HUES48 (cell line): ENCODE measurements around the gene DOCK9.

Experiments used
- H3K27ac ChIP-seq: one replicate; pipeline ENCODE4 v1.7.0; 2013; ENCODE audit warnings: low read depth, low read length, inconsistent platforms
- H3K27me3 ChIP-seq: 2 replicates; pipeline ENCODE4 v1.6.1; 2013; ENCODE audit warnings: mild to moderate bottlenecking, low read length; ENCODE audit not compliant: control insufficient read depth, insufficient read depth
- H3K36me3 ChIP-seq: 2 replicates; pipeline ENCODE4 v1.6.1; 2013; ENCODE audit warnings: low read length; ENCODE audit not compliant: control insufficient read depth, insufficient read depth
- H3K4me1 ChIP-seq: 2 replicates; pipeline ENCODE4 v1.6.1; 2013; ENCODE audit warnings: mild to moderate bottlenecking, low read length; ENCODE audit not compliant: control insufficient read depth, insufficient read depth
- H3K4me3 ChIP-seq: 2 replicates; pipeline ENCODE4 v1.5.1; 2013; ENCODE audit warnings: mild to moderate bottlenecking, low read depth, low read length
- H3K9ac ChIP-seq: 2 replicates; pipeline ENCODE4 v1.6.1; 2013; ENCODE audit warnings: mild to moderate bottlenecking, low read depth, low read length, moderate library complexity
- H3K9me3 ChIP-seq: 2 replicates; pipeline ENCODE4 v1.6.1; 2013; ENCODE audit warnings: low read length; ENCODE audit not compliant: control insufficient read depth, insufficient read depth

Gene DOCK9

GRCh38 chr13:99007414-99007986 lies 29.6 kb upstream of the DOCK9 start:
- Histone ChIP-seq H3K9ac (no peak overlapping the region), H3K27me3 (no peaks in the 10 kb centered on the region), H3K36me3 (no peaks in the 10 kb centered on the region), H3K9me3 (no peaks in the 10 kb centered on the region), H3K4me1 (no peaks in the 10 kb centered on the region), H3K4me3 (no peak overlapping the region), H3K27ac (no peak overlapping the region)

- Histone ChIP-seq H3K9me3 (no peaks in the 10 kb centered on the region), H3K4me1 (0 out of 2 replicates have a peak, but pooled peaks cover 1% of the 10 kb centered on the region), H3K27ac (no peak overlapping the region), H3K27me3 (no peaks in the 10 kb centered on the region), H3K9ac (no peak overlapping the region), H3K36me3 (no peaks in the 10 kb centered on the region), H3K4me3 (no peak overlapping the region)
Measured at GRCh38 chr13:99005609-99006008, 27.7 kb upstream of the DOCK9 start.

- Histone ChIP-seq H3K27me3 (no peaks in the 10 kb centered on the region), H3K9ac (no peak overlapping the region), H3K4me1 (peaks cover 7% of the 10 kb centered on the region), H3K9me3 (no peaks in the 10 kb centered on the region), H3K27ac (no peak overlapping the region), H3K4me3 (no peak overlapping the region), H3K36me3 (no peaks in the 10 kb centered on the region)
Measured at GRCh38 chr13:99004978-99005377, 27.1 kb upstream of the DOCK9 start.

GRCh38 chr13:99003851-99004471 lies 26.1 kb upstream of the DOCK9 start:
- H3K9me3 ChIP-seq: no peaks in the 10 kb centered on the region
- H3K4me3 ChIP-seq: no peak overlapping the region
- H3K36me3 ChIP-seq: no peaks in the 10 kb centered on the region
- H3K9ac ChIP-seq: no peak overlapping the region
- H3K27me3 ChIP-seq: no peaks in the 10 kb centered on the region
- H3K27ac ChIP-seq: no peak overlapping the region
- H3K4me1 ChIP-seq: peaks cover 8% of the 10 kb centered on the region

GRCh38 chr13:99003186-99003585 lies 25.3 kb upstream of the DOCK9 start:
- Histone ChIP-seq H3K4me3 (no peak overlapping the region), H3K27ac (no peak overlapping the region), H3K9ac (no peak overlapping the region), H3K27me3 (no peaks in the 10 kb centered on the region), H3K36me3 (no peaks in the 10 kb centered on the region), H3K4me1 (peaks cover 8% of the 10 kb centered on the region), H3K9me3 (no peaks in the 10 kb centered on the region)

GRCh38 chr13:99002172-99002710 lies 24.4 kb upstream of the DOCK9 start:
- no peak overlapping the region for H3K4me3 ChIP-seq
- H3K9ac ChIP-seq: no peak overlapping the region
- H3K36me3 ChIP-seq: no peaks in the 10 kb centered on the region
- no peak overlapping the region for H3K27ac ChIP-seq
- H3K4me1 ChIP-seq: peaks cover 12% of the 10 kb centered on the region
- no peaks in the 10 kb centered on the region for H3K9me3 ChIP-seq
- no peaks in the 10 kb centered on the region for H3K27me3 ChIP-seq

- H3K4me1 ChIP-seq: peaks cover 15% of the 10 kb centered on the region
- H3K4me3 ChIP-seq: no peak overlapping the region
- no peaks in the 10 kb centered on the region for H3K36me3 ChIP-seq
- no peak overlapping the region for H3K27ac ChIP-seq
- H3K27me3 ChIP-seq: no peaks in the 10 kb centered on the region
- H3K9me3 ChIP-seq: no peaks in the 10 kb centered on the region
- H3K9ac ChIP-seq: no peak overlapping the region
Measured at GRCh38 chr13:99000137-99000536, 22.3 kb upstream of the DOCK9 start.

GRCh38 chr13:98999639-98999952 lies 21.7 kb upstream of the DOCK9 start:
- H3K4me1 ChIP-seq: peaks cover 15% of the 10 kb centered on the region
- H3K36me3 ChIP-seq: no peaks in the 10 kb centered on the region

GRCh38 chr13:98998831-98999638 lies 21.2 kb upstream of the DOCK9 start:
- H3K4me1 ChIP-seq: peaks cover 18% of the 10 kb centered on the region
- no peaks in the 10 kb centered on the region for H3K27me3 ChIP-seq
- H3K9me3 ChIP-seq: no peaks in the 10 kb centered on the region
- H3K27ac ChIP-seq: no peak overlapping the region
- H3K36me3 ChIP-seq: no peaks in the 10 kb centered on the region
- no peak overlapping the region for H3K9ac ChIP-seq
- H3K4me3 ChIP-seq: no peak overlapping the region

More at GRCh38 chr13:98999639-98999952, 21.7 kb upstream of the DOCK9 start:
- Histone ChIP-seq H3K27ac (no peak overlapping the region), H3K9ac (no peak overlapping the region), H3K4me3 (no peak overlapping the region), H3K27me3 (no peaks in the 10 kb centered on the region), H3K9me3 (no peaks in the 10 kb centered on the region)

- Histone ChIP-seq H3K9ac (no peak overlapping the region), H3K4me3 (no peak overlapping the region), H3K36me3 (no peaks in the 10 kb centered on the region), H3K4me1 (peaks cover 19% of the 10 kb centered on the region), H3K27me3 (no peaks in the 10 kb centered on the region), H3K27ac (no peak overlapping the region), H3K9me3 (no peaks in the 10 kb centered on the region)
Measured at GRCh38 chr13:98997738-98998641, 20.1 kb upstream of the DOCK9 start.
